ENCODE results near the gene CWH43.
"Not testable (repeated sequence)": the region's sequence is repeated elsewhere in the genome, so short reads cannot be mapped to it uniquely, and the experiment has no call there.

Gene CWH43

GRCh38 chr4:49104231-49104930 lies 118.3 kb downstream of the CWH43 start:
- H3K27me3 ChIP-seq (replicated peaks; ENCODE audit: insufficient read depth, low read length); H2AFZ ChIP-seq (ENCODE audit: low read length); H3K4me1 ChIP-seq (ENCODE audit: low read length); DNase-seq; H3K9me3 ChIP-seq (replicated peaks; ENCODE audit: insufficient read depth, low read length); H3K9ac ChIP-seq (ENCODE audit: low read length); H3K36me3 ChIP-seq (replicated peaks; ENCODE audit: insufficient read depth, low read length); H3K9me2 ChIP-seq (replicated peaks; ENCODE audit: insufficient read depth, low read length); H3K27ac ChIP-seq (ENCODE audit: low read length); H3K4me3 ChIP-seq (ENCODE audit: low read length); H3F3A ChIP-seq (ENCODE audit: insufficient read depth, low read length); H4K20me1 ChIP-seq (ENCODE audit: insufficient read depth, low read length); H3K4me2 ChIP-seq (ENCODE audit: low read depth, low read length); H3K79me2 ChIP-seq (ENCODE audit: low read length): not testable (repeated sequence)

GRCh38 chr4:49105248-49105904 lies 119.3 kb downstream of the CWH43 start:
- H3K4me2 ChIP-seq (ENCODE audit: low read depth, low read length); DNase-seq; H3K27ac ChIP-seq (ENCODE audit: low read length); H3K9me2 ChIP-seq (replicated peaks; ENCODE audit: insufficient read depth, low read length); H3K4me3 ChIP-seq (ENCODE audit: low read length); H3K27me3 ChIP-seq (replicated peaks; ENCODE audit: insufficient read depth, low read length); H3K9me3 ChIP-seq (replicated peaks; ENCODE audit: insufficient read depth, low read length); H3K4me1 ChIP-seq (ENCODE audit: low read length); H3K36me3 ChIP-seq (replicated peaks; ENCODE audit: insufficient read depth, low read length); H3K79me2 ChIP-seq (ENCODE audit: low read length); H3F3A ChIP-seq (ENCODE audit: insufficient read depth, low read length); H3K9ac ChIP-seq (ENCODE audit: low read length); H4K20me1 ChIP-seq (ENCODE audit: insufficient read depth, low read length); H2AFZ ChIP-seq (ENCODE audit: low read length): not testable (repeated sequence)

- not testable (repeated sequence) for H3K9ac ChIP-seq (ENCODE audit: low read length); H3K79me2 ChIP-seq (ENCODE audit: low read length); H3K27ac ChIP-seq (ENCODE audit: low read length); H3K4me2 ChIP-seq (ENCODE audit: low read depth, low read length); H3K4me3 ChIP-seq (ENCODE audit: low read length); H2AFZ ChIP-seq (ENCODE audit: low read length); H3K4me1 ChIP-seq (ENCODE audit: low read length); H3K27me3 ChIP-seq (replicated peaks; ENCODE audit: insufficient read depth, low read length); H3K36me3 ChIP-seq (replicated peaks; ENCODE audit: insufficient read depth, low read length); H3F3A ChIP-seq (ENCODE audit: insufficient read depth, low read length); H3K9me3 ChIP-seq (replicated peaks; ENCODE audit: insufficient read depth, low read length); H4K20me1 ChIP-seq (ENCODE audit: insufficient read depth, low read length); H3K9me2 ChIP-seq (replicated peaks; ENCODE audit: insufficient read depth, low read length)
- DNase-seq = peak; percentile 29
These were observed 121.2 kb downstream of the CWH43 start for GRCh38 chr4:49107262-49107661.

- not testable (repeated sequence) for H3K36me3 ChIP-seq (replicated peaks; ENCODE audit: insufficient read depth, low read length); H3K9me2 ChIP-seq (replicated peaks; ENCODE audit: insufficient read depth, low read length); H3K9me3 ChIP-seq (replicated peaks; ENCODE audit: insufficient read depth, low read length); DNase-seq; H3K4me3 ChIP-seq (ENCODE audit: low read length); H3K9ac ChIP-seq (ENCODE audit: low read length); H3K4me2 ChIP-seq (ENCODE audit: low read depth, low read length); H3K4me1 ChIP-seq (ENCODE audit: low read length); H3F3A ChIP-seq (ENCODE audit: insufficient read depth, low read length); H4K20me1 ChIP-seq (ENCODE audit: insufficient read depth, low read length); H3K27ac ChIP-seq (ENCODE audit: low read length); H3K79me2 ChIP-seq (ENCODE audit: low read length); H3K27me3 ChIP-seq (replicated peaks; ENCODE audit: insufficient read depth, low read length); H2AFZ ChIP-seq (ENCODE audit: low read length)
These were observed 122.3 kb downstream of the CWH43 start for GRCh38 chr4:49108183-49108978.

GRCh38 chr4:49109567-49110166 lies 123.6 kb downstream of the CWH43 start:
- not testable (repeated sequence) for H3K27me3 ChIP-seq (replicated peaks; ENCODE audit: insufficient read depth, low read length); H3K4me3 ChIP-seq (ENCODE audit: low read length); H3K4me1 ChIP-seq (ENCODE audit: low read length); H3F3A ChIP-seq (ENCODE audit: insufficient read depth, low read length); H2AFZ ChIP-seq (ENCODE audit: low read length); H3K4me2 ChIP-seq (ENCODE audit: low read depth, low read length); DNase-seq; H3K9me2 ChIP-seq (replicated peaks; ENCODE audit: insufficient read depth, low read length); H3K79me2 ChIP-seq (ENCODE audit: low read length); H4K20me1 ChIP-seq (ENCODE audit: insufficient read depth, low read length); H3K27ac ChIP-seq (ENCODE audit: low read length); H3K9me3 ChIP-seq (replicated peaks; ENCODE audit: insufficient read depth, low read length); H3K36me3 ChIP-seq (replicated peaks; ENCODE audit: insufficient read depth, low read length); H3K9ac ChIP-seq (ENCODE audit: low read length)

- not testable (repeated sequence) for H3K4me2 ChIP-seq (ENCODE audit: low read depth, low read length); H2AFZ ChIP-seq (ENCODE audit: low read length); H3K9ac ChIP-seq (ENCODE audit: low read length); H4K20me1 ChIP-seq (ENCODE audit: insufficient read depth, low read length); H3K4me1 ChIP-seq (ENCODE audit: low read length); H3K9me2 ChIP-seq (replicated peaks; ENCODE audit: insufficient read depth, low read length); H3K9me3 ChIP-seq (replicated peaks; ENCODE audit: insufficient read depth, low read length); H3F3A ChIP-seq (ENCODE audit: insufficient read depth, low read length); H3K36me3 ChIP-seq (replicated peaks; ENCODE audit: insufficient read depth, low read length); H3K4me3 ChIP-seq (ENCODE audit: low read length); DNase-seq; H3K27me3 ChIP-seq (replicated peaks; ENCODE audit: insufficient read depth, low read length); H3K27ac ChIP-seq (ENCODE audit: low read length); H3K79me2 ChIP-seq (ENCODE audit: low read length)
These were observed 124.5 kb downstream of the CWH43 start for GRCh38 chr4:49110579-49110978.

Measured in MM.1S (cell line).